ENCODE data around the gene KRT9.
"Not testable (repeated sequence)": the region's sequence is repeated elsewhere in the genome, so short reads cannot be mapped to it uniquely, and the experiment has no call there.

KRT9 gene

GRCh38 chr17:41571561-41572434 is at the start of gene KRT9:
KRT9 (minus strand) TSS chr17:41572059; CDS start chr17:41571992, 67 bp downstream.
- H3K4me1 Mint-ChIP-seq = peaks cover 10% of the 10 kb centered on the region
- peaks cover 76% of the 10 kb centered on the region for H3K27me3 Mint-ChIP-seq
- H3K27ac Mint-ChIP-seq = peak within 1 kb of the TSS in 1 of 2 donors; percentile 30
- peaks cover 10 to 18% of the 10 kb centered on the region in 2 donors for H3K9me3 Mint-ChIP-seq
- ATAC-seq = no peak
- no peak for DNase-seq
- H3K4me3 Mint-ChIP-seq = no peak within 1 kb of the TSS

DNA sequence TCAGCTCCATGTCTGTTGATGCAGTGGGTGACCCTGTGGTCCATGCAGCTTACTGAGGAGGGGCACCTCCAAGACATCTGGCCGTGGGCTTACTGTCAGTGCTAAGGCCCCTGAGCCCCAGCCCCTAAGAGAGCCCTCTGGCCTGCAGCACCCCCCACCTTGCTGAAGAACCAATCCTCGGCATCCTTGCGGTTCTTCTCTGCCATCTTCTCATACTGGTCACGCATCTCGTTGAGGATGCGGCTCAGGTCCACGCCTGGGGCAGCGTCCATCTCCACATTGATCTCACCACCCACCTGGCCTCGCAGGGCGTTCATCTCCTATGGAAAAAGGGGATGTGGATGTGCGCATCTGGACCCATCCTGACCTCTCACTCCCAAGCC is 49.6 kb upstream of the KRT9 start:
- H3K27ac Mint-ChIP-seq, H3K4me1 Mint-ChIP-seq: not testable (repeated sequence)

DNA sequence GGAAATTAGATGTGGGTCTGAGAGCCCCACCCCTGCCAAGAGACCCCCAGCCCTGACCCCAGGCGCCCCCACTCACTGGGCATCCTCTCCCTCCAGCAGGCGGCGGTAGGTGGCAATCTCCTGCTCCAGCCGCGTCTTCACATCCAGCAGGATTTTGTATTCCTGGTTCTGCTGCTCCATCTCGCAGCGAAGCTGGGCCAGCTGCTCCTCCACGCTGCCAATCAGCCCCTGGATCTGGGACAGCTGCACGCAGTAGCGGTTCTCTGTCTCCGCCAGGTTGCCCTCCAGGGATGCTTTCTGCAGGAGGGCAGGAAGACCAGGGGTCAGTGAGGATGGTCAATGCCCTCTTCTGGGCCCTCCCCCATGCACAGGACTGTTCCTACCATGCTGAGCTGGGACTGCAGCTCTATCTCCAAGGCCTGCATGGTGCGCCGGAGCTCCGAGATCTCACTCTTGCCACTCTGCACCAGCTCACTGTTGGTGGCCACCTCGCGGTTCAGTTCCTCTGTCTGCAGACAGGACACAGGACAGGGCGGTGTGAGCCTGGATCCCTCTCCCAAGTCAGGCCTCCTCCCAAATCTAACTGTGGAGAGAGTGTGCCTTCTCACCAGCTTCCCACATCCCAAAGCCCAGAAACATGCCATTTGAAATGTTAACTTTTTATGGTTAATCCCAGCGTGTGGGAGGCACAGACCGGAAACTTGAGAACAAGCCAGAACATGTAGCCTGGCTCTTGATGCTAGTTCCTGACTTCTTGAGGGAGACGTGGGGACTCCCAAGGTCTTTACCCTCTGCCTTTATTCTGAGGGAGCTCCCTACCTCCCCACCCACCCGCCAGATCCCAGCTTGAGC is 49.0 kb upstream of the KRT9 start:
- H3K9me3 Mint-ChIP-seq = no peaks in the 10 kb centered on the region
- H3K4me3 Mint-ChIP-seq = no peak overlapping the region
- H3K27me3 Mint-ChIP-seq = no peaks in the 10 kb centered on the region
- DNase-seq (no peak), ATAC-seq (no peak)
- H3K27ac Mint-ChIP-seq = no peak overlapping the region
- no peaks in the 10 kb centered on the region for H3K4me1 Mint-ChIP-seq

More for the DNA sequence above, 49.6 kb upstream of the KRT9 start:
- H3K4me3 Mint-ChIP-seq, DNase-seq, H3K27me3 Mint-ChIP-seq, H3K9me3 Mint-ChIP-seq, ATAC-seq: not testable (repeated sequence)

DNA sequence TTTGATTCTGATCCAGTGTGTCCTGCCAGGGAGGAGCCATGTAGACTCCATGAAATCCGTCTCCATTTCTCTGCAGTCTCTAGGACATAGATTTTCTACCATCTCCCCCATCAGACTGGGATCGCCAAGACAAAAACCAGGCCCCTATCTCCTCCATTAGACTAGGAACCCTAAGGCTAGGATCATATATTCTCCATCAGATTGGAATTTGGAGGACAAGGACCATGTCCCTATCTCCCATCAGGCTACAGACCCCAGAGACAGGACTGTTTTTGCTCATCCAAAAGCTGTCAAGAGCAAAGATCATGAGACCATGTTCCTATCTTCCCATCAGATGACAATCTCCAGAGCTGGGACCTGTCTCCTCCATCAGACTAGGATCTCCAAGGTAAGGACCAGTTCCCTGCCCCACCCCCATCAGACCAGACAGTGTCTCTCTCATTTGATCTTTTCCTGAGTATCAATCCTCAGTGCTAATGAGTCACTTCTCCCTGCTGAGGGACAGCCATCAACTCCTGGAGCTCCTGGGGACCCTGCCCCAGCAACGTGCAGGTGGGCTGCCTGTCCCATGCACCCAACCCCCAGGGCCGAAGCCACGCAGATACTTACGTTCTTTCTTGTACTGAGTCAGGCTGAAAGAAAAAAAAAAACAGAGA is 48.2 kb upstream of the KRT9 start:
- H3K27me3 Mint-ChIP-seq, DNase-seq, H3K4me3 Mint-ChIP-seq, H3K4me1 Mint-ChIP-seq, ATAC-seq, H3K9me3 Mint-ChIP-seq: not testable (repeated sequence)
- peak overlapping the region; percentile 38 to 79 for H3K27ac Mint-ChIP-seq

- DNase-seq = no peak
- ATAC-seq = no peak
- H3K9me3 Mint-ChIP-seq = no peaks in the 10 kb centered on the region
- H3K4me3 Mint-ChIP-seq = no peak overlapping the region
- H3K4me1 Mint-ChIP-seq = no peaks in the 10 kb centered on the region
- peak overlapping the region in 1 of 2 donors; percentile 79 for H3K27ac Mint-ChIP-seq
- no peaks in the 10 kb centered on the region for H3K27me3 Mint-ChIP-seq
These were observed 47.4 kb upstream of the KRT9 start for GRCh38 chr17:41619036-41619926.

GRCh38 chr17:41618341-41619035 is 46.6 kb upstream of the KRT9 start:
- H3K4me1 Mint-ChIP-seq = no peaks in the 10 kb centered on the region
- H3K27me3 Mint-ChIP-seq = peaks cover 6% of the 10 kb centered on the region
- H3K9me3 Mint-ChIP-seq = no peaks in the 10 kb centered on the region
- ATAC-seq (no peak), DNase-seq (no peak)
- no peak overlapping the region for H3K27ac Mint-ChIP-seq
- no peak overlapping the region for H3K4me3 Mint-ChIP-seq

- DNase-seq (no peak), ATAC-seq (no peak)
- Mint-ChIP-seq H3K27ac (no peak overlapping the region), H3K9me3 (no peaks in the 10 kb centered on the region), H3K4me1 (no peaks in the 10 kb centered on the region), H3K27me3 (peaks cover 10% of the 10 kb centered on the region), H3K4me3 (no peak overlapping the region)
These were observed 45.8 kb upstream of the KRT9 start for GRCh38 chr17:41617698-41618097.

- Mint-ChIP-seq H3K27me3 (peaks cover 10% of the 10 kb centered on the region), H3K9me3 (no peaks in the 10 kb centered on the region), H3K27ac (peak overlapping the region in 1 of 2 donors; percentile 31), H3K4me1 (no peaks in the 10 kb centered on the region), H3K4me3 (no peak overlapping the region)
- no peak for DNase-seq
- no peak for ATAC-seq
These were observed 45.3 kb upstream of the KRT9 start for GRCh38 chr17:41617136-41617535.

GRCh38 chr17:41616486-41616885 is 44.6 kb upstream of the KRT9 start:
- not testable (repeated sequence) for H3K4me3 Mint-ChIP-seq, DNase-seq
- H3K27me3 Mint-ChIP-seq = peaks cover 12% of the 10 kb centered on the region

GRCh38 chr17:41615454-41615853 is 43.6 kb upstream of the KRT9 start:
- H3K27ac Mint-ChIP-seq = no peak overlapping the region
- no peak overlapping the region for H3K4me3 Mint-ChIP-seq
- H3K4me1 Mint-ChIP-seq = no peaks in the 10 kb centered on the region
- peaks cover 22% of the 10 kb centered on the region for H3K27me3 Mint-ChIP-seq
- H3K9me3 Mint-ChIP-seq = no peaks in the 10 kb centered on the region
- DNase-seq = no peak
- no peak for ATAC-seq

More at GRCh38 chr17:41616486-41616885, 44.6 kb upstream of the KRT9 start:
- not testable (repeated sequence) for H3K9me3 Mint-ChIP-seq, H3K27ac Mint-ChIP-seq, ATAC-seq, H3K4me1 Mint-ChIP-seq

GRCh38 chr17:41614767-41615166 is 42.9 kb upstream of the KRT9 start:
- not testable (repeated sequence) for H3K9me3 Mint-ChIP-seq, DNase-seq, ATAC-seq, H3K4me3 Mint-ChIP-seq, H3K4me1 Mint-ChIP-seq
- Mint-ChIP-seq H3K27me3 (peaks cover 29% of the 10 kb centered on the region), H3K27ac (peak overlapping the region in 1 of 2 donors; percentile 12)

- no peak overlapping the region for H3K4me3 Mint-ChIP-seq
- ATAC-seq (no peak), DNase-seq (no peak)
- H3K27ac Mint-ChIP-seq = no peak overlapping the region
- H3K4me1 Mint-ChIP-seq = no peaks in the 10 kb centered on the region
- no peaks in the 10 kb centered on the region for H3K9me3 Mint-ChIP-seq
- H3K27me3 Mint-ChIP-seq = peaks cover 35% of the 10 kb centered on the region
These were observed 42.2 kb upstream of the KRT9 start for GRCh38 chr17:41614098-41614497.

DNA sequence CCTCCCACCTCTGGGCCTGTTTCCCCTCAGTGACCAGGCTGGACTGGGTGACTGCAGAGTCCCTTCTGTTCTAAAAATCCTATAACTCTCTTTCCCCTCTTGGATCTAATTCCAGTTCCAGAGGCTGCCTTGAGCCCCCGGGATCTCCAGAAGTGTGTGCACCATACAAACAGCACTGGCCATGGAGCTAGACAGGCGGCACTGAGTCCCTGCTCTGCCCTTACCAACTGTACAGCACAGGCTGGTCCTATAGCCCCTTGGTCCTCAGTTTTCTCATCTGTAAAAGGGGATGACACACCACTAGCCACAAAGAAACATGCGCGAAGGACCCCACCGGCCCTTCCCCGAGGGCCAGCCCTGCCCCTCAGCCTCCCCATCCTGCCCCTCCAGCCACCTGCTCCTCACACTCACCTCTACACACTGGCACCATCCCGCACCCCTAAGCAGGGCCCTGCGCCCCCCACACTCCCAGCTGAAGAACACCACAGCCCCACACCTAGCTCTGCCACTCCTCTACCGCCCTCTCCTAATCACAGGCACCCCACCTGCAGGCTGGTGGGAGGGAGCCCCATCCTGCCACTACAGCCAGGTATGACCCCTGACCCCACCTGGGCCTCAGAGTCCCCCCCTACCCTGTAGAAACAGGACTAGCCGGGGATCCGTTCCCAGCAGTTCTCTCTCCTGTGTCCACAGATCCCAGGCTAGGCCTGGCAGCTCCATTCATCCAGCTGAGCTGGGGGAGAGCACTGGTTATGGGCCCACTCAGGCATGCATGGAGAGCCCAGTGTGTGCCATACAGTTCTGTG is 41.6 kb upstream of the KRT9 start:
- H3K27ac Mint-ChIP-seq = peak overlapping the region in 1 of 2 donors; percentile 75
- H3K4me3 Mint-ChIP-seq = no peak overlapping the region
- ATAC-seq (peak; percentile 31), DNase-seq (no peak)
- peaks cover 41% of the 10 kb centered on the region for H3K27me3 Mint-ChIP-seq
- H3K9me3 Mint-ChIP-seq = no peaks in the 10 kb centered on the region
- no peaks in the 10 kb centered on the region for H3K4me1 Mint-ChIP-seq

All from stimulated activated naive CD8-positive, alpha-beta T cell treated with anti-CD3 and anti-CD28 coated beads, Interleukin-15, amount 100 ng/mL, for 72 hours (primary cell).